ENCODE results near the gene DDX25.
"Not testable (repeated sequence)": the region's sequence is repeated elsewhere in the genome, so short reads cannot be mapped to it uniquely, and the experiment has no call there.

The DDX25 gene

GRCh38 chr11:125914601-125915000 is 10.3 kb downstream of the DDX25 start:
- not testable (repeated sequence) for H3K4me1 ChIP-seq (ENCODE audit: control insufficient read depth, insufficient read depth, low read length); DNase-seq (ENCODE audit: low read depth); H3K9ac ChIP-seq (ENCODE audit: low read length); H3K4me3 ChIP-seq (ENCODE audit: low read length); H3K9me3 ChIP-seq (ENCODE audit: control insufficient read depth, low read length); H3K36me3 ChIP-seq (ENCODE audit: control insufficient read depth, insufficient read depth, low read length, severe bottlenecking)
- peaks cover 28% of the 10 kb centered on the region for H3K27me3 ChIP-seq (replicated peaks; ENCODE audit: control insufficient read depth, insufficient read depth, low read length)

DNA sequence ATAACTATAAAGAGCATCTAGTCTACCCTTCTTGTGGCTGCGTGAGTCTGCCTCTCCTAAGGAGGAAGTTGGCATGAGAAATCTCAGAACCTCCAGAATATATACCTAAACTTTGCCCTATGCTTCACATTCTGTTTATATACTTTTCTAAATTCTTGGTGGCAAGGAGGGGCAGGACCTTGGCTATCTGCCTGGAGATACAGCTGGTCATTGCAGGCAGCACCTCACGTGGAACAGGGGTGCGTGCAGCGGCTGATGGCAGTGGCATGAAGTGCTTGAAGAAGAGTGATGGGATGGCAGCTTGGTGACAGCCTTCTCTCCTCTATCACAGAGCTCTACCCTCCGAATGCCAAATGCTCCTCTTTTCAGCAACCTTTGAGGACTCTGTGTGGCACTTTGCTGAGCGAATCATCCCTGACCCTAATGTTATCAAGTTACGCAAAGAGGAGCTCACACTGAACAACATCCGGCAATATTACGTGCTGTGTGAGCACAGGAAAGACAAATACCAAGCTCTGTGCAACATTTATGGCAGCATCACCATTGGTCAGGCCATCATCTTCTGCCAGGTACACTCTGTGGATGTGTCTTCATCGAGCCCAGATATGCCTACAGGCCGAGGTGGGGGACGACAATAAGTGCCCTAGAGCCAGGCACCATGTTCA is 12.5 kb downstream of the DDX25 start:
- no peak for DNase-seq (ENCODE audit: low read depth)
- H3K4me1 ChIP-seq (ENCODE audit: control insufficient read depth, insufficient read depth, low read length), result no peaks in the 10 kb centered on the region
- peaks cover 38% of the 10 kb centered on the region for H3K27me3 ChIP-seq (replicated peaks; ENCODE audit: control insufficient read depth, insufficient read depth, low read length)
- no peaks in the 10 kb centered on the region for H3K9me3 ChIP-seq (ENCODE audit: control insufficient read depth, low read length)
- no peak overlapping the region for H3K9ac ChIP-seq (ENCODE audit: low read length)
- no peak overlapping the region for H3K4me3 ChIP-seq (ENCODE audit: low read length)
- no peaks in the 10 kb centered on the region for H3K36me3 ChIP-seq (ENCODE audit: control insufficient read depth, insufficient read depth, low read length, severe bottlenecking)

- DNase-seq (ENCODE audit: low read depth), result no peak
- no peaks in the 10 kb centered on the region for H3K36me3 ChIP-seq (ENCODE audit: control insufficient read depth, insufficient read depth, low read length, severe bottlenecking)
Observed at GRCh38 chr11:125918140-125918840, 14.0 kb downstream of the DDX25 start.

GRCh38 chr11:125921042-125921441 is 16.7 kb downstream of the DDX25 start:
- peaks cover 38% of the 10 kb centered on the region for H3K27me3 ChIP-seq (replicated peaks; ENCODE audit: control insufficient read depth, insufficient read depth, low read length)
- H3K36me3 ChIP-seq (ENCODE audit: control insufficient read depth, insufficient read depth, low read length, severe bottlenecking), result no peaks in the 10 kb centered on the region
- no peak overlapping the region for H3K4me3 ChIP-seq (ENCODE audit: low read length)
- no peak for DNase-seq (ENCODE audit: low read depth)
- no peaks in the 10 kb centered on the region for H3K4me1 ChIP-seq (ENCODE audit: control insufficient read depth, insufficient read depth, low read length)
- H3K9ac ChIP-seq (ENCODE audit: low read length), result no peak overlapping the region
- no peaks in the 10 kb centered on the region for H3K9me3 ChIP-seq (ENCODE audit: control insufficient read depth, low read length)

More at GRCh38 chr11:125918140-125918840, 14.0 kb downstream of the DDX25 start:
- Histone ChIP-seq H3K27me3 (replicated peaks; ENCODE audit: control insufficient read depth, insufficient read depth, low read length) (peaks cover 38% of the 10 kb centered on the region), H3K9ac (ENCODE audit: low read length) (no peak overlapping the region), H3K4me3 (ENCODE audit: low read length) (no peak overlapping the region), H3K4me1 (ENCODE audit: control insufficient read depth, insufficient read depth, low read length) (no peaks in the 10 kb centered on the region), H3K9me3 (ENCODE audit: control insufficient read depth, low read length) (no peaks in the 10 kb centered on the region)

DNA sequence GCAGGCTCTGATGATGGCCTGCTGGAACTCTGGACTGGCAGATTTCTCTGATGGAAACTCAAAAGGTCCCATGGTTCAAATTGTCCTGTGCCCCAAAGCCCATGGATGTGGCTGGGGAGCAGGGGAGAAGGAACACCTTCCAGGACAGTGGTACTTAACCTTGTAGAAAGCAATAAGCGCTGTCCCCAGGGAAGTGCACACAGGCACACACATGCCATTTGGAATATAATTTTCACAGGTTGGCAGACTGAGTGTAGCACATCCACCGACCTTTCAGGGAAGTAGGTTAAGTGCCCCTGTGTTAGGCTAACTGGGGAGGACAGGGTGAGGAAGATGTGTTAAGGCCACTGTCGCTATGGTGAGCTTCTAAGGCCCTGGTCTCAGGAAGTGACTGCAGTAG is 17.8 kb downstream of the DDX25 start:
- Histone ChIP-seq H3K9ac (ENCODE audit: low read length) (no peak overlapping the region), H3K36me3 (ENCODE audit: control insufficient read depth, insufficient read depth, low read length, severe bottlenecking) (no peaks in the 10 kb centered on the region), H3K27me3 (replicated peaks; ENCODE audit: control insufficient read depth, insufficient read depth, low read length) (peaks cover 30% of the 10 kb centered on the region)

GRCh38 chr11:125923012-125923579 is 18.8 kb downstream of the DDX25 start:
- no peak overlapping the region for H3K4me3 ChIP-seq (ENCODE audit: low read length)
- H3K36me3 ChIP-seq (ENCODE audit: control insufficient read depth, insufficient read depth, low read length, severe bottlenecking), result no peaks in the 10 kb centered on the region
- DNase-seq (ENCODE audit: low read depth), result peak; percentile 93
- peaks cover 25% of the 10 kb centered on the region for H3K27me3 ChIP-seq (replicated peaks; ENCODE audit: control insufficient read depth, insufficient read depth, low read length)
- H3K9ac ChIP-seq (ENCODE audit: low read length), result no peak overlapping the region
- no peaks in the 10 kb centered on the region for H3K9me3 ChIP-seq (ENCODE audit: control insufficient read depth, low read length)
- H3K4me1 ChIP-seq (ENCODE audit: control insufficient read depth, insufficient read depth, low read length), result no peaks in the 10 kb centered on the region

More for the DNA sequence above, 17.8 kb downstream of the DDX25 start:
- no peaks in the 10 kb centered on the region for H3K4me1 ChIP-seq (ENCODE audit: control insufficient read depth, insufficient read depth, low read length)
- no peak overlapping the region for H3K4me3 ChIP-seq (ENCODE audit: low read length)
- no peak for DNase-seq (ENCODE audit: low read depth)
- no peaks in the 10 kb centered on the region for H3K9me3 ChIP-seq (ENCODE audit: control insufficient read depth, low read length)

DNA sequence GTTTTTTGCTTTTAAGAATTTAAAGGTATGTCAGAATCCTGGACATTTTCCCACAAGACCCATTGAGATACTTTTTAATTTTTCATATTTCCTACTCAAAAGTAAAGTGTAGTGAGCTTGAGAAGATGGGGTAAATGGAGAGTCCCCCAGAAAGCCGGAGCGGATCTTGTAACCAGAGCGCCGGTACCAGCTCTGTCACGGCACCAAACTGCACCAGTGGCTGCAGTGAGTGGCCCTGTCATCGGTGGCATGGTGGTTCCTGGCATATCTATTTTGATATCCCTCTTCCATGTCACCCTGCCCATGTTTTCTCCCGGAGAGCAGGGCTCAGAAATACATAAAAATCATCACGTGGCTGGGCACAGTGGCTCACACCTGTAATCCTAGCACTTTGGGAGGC is 19.3 kb downstream of the DDX25 start:
- H3K36me3 ChIP-seq (ENCODE audit: control insufficient read depth, insufficient read depth, low read length, severe bottlenecking), result no peaks in the 10 kb centered on the region
- H3K4me3 ChIP-seq (ENCODE audit: low read length), result no peak overlapping the region
- no peak for DNase-seq (ENCODE audit: low read depth)
- no peaks in the 10 kb centered on the region for H3K4me1 ChIP-seq (ENCODE audit: control insufficient read depth, insufficient read depth, low read length)
- no peaks in the 10 kb centered on the region for H3K9me3 ChIP-seq (ENCODE audit: control insufficient read depth, low read length)
- no peak overlapping the region for H3K9ac ChIP-seq (ENCODE audit: low read length)
- peaks cover 19% of the 10 kb centered on the region for H3K27me3 ChIP-seq (replicated peaks; ENCODE audit: control insufficient read depth, insufficient read depth, low read length)

DNA sequence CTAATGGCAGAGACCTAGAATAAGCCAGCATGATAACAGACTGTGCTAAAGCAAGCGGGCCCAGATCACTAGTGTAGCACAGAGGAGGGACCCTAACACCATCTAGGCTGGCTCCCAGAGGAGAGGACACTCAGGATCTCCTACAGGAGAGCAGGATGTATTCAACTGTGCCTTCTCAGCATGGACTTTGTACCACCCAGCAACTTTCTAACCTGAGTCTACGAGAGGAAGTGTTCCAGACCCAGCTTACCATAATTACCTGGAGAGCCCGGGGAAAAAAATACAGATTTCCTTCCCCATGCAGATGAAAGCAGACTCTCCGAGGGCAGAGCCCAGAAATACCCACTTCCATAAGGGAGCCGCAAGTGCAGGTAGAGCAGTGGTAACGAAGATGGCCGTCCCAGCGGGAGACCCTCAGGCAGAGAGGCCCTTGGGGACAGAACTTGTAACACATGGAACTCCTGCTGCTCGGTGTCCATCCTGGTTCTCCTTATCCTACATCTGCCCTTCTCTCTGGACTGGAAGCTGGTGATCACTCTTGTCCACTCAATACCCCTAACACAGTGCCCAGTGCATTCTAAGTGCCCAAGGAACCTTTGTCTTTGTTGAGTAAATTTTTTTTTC is 20.2 kb downstream of the DDX25 start:
- Histone ChIP-seq H3K36me3 (ENCODE audit: control insufficient read depth, insufficient read depth, low read length, severe bottlenecking) (no peaks in the 10 kb centered on the region), H3K9me3 (ENCODE audit: control insufficient read depth, low read length) (no peaks in the 10 kb centered on the region), H3K4me1 (ENCODE audit: control insufficient read depth, insufficient read depth, low read length) (no peaks in the 10 kb centered on the region), H3K4me3 (ENCODE audit: low read length) (no peak overlapping the region), H3K9ac (ENCODE audit: low read length) (no peak overlapping the region), H3K27me3 (replicated peaks; ENCODE audit: control insufficient read depth, insufficient read depth, low read length) (peaks cover 11% of the 10 kb centered on the region)
- DNase-seq (ENCODE audit: low read depth), result no peak

DNA sequence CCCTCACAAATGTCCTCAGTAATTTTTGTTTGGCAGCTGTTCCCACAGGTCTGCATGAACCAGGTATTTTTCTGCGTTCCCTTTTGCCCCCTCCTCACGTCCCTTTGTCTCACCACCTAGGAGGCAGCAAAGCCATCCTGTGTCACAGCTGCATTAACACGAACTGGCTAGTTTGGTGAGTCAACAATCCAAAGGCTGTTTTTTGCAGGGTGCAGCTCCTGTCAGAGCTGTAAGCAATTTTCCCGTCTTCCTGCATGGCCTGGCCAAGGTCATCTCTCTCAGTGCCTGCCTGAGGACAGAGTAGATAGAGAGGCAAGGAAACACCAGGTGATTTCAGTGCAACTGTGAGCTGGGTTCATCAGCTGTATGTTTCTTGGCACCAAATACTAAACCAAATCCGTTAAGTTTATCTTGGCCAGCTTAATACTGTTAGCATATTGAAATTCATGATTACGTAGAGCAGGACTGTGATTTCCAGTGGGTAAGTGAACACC is 21.0 kb downstream of the DDX25 start:
- peaks cover 6% of the 10 kb centered on the region for H3K27me3 ChIP-seq (replicated peaks; ENCODE audit: control insufficient read depth, insufficient read depth, low read length)
- no peak overlapping the region for H3K4me3 ChIP-seq (ENCODE audit: low read length)
- no peaks in the 10 kb centered on the region for H3K4me1 ChIP-seq (ENCODE audit: control insufficient read depth, insufficient read depth, low read length)
- H3K36me3 ChIP-seq (ENCODE audit: control insufficient read depth, insufficient read depth, low read length, severe bottlenecking), result no peaks in the 10 kb centered on the region
- no peak for DNase-seq (ENCODE audit: low read depth)
- no peaks in the 10 kb centered on the region for H3K9me3 ChIP-seq (ENCODE audit: control insufficient read depth, low read length)
- H3K9ac ChIP-seq (ENCODE audit: low read length), result no peak overlapping the region

DNA sequence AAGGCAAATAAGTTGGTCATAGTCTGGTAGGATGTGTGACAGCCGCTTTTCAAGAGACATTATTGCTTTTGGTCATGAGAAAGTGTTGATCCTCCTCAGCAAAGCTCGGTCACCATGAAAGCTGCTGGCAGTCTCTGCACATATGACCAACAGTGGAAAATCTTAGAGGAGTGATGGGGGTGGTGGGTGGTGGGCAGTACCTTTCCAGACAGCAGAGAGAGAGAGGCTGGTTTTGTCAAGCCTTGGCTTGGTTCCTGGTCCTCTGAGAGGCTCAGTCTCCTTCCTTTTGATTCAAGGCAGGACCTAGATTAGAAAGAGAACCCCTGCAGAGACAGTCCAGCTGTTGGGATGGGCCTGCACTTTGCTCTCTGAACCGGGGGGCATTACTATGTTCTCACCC is 21.5 kb downstream of the DDX25 start:
- Histone ChIP-seq H3K9me3 (ENCODE audit: control insufficient read depth, low read length) (no peaks in the 10 kb centered on the region), H3K4me3 (ENCODE audit: low read length) (no peak overlapping the region), H3K9ac (ENCODE audit: low read length) (no peak overlapping the region), H3K27me3 (replicated peaks; ENCODE audit: control insufficient read depth, insufficient read depth, low read length) (peaks cover under 1% of the 10 kb centered on the region), H3K36me3 (ENCODE audit: control insufficient read depth, insufficient read depth, low read length, severe bottlenecking) (no peaks in the 10 kb centered on the region), H3K4me1 (ENCODE audit: control insufficient read depth, insufficient read depth, low read length) (no peaks in the 10 kb centered on the region)
- DNase-seq (ENCODE audit: low read depth), result no peak

GRCh38 chr11:125926682-125927081 is 22.4 kb downstream of the DDX25 start:
- Histone ChIP-seq H3K9me3 (ENCODE audit: control insufficient read depth, low read length) (no peaks in the 10 kb centered on the region), H3K4me1 (ENCODE audit: control insufficient read depth, insufficient read depth, low read length) (no peaks in the 10 kb centered on the region), H3K4me3 (ENCODE audit: low read length) (no peak overlapping the region), H3K36me3 (ENCODE audit: control insufficient read depth, insufficient read depth, low read length, severe bottlenecking) (no peaks in the 10 kb centered on the region), H3K9ac (ENCODE audit: low read length) (no peak overlapping the region), H3K27me3 (replicated peaks; ENCODE audit: control insufficient read depth, insufficient read depth, low read length) (no peaks in the 10 kb centered on the region)
- no peak for DNase-seq (ENCODE audit: low read depth)
